A673 (cell line): ENCODE measurements around the gene GOLGA6D. TPM values are rescaled to one million over a fixed set of nuclear protein-coding genes. Genes with fewer than 3 reads are reported as not detected.

Experiments
- BruUV-seq: library from RNA; stranded (reverse); fragments of 400-500 nt; replicated peaks from 2 replicates; lab custom pipeline; 2021; lab: Mats Ljungman, UMichigan
- CTCF ChIA-PET: fragments of 300-600 bp; sonication (Branson Sonifier 250); formaldehyde crosslinking; loops from one replicate; lab custom pipeline; 2022; ENCODE audit warnings: antibody characterized with exemption; lab: Charles Lee
- POLR2A ChIA-PET: fragments of 300-600 bp; sonication (Branson Sonifier 250); formaldehyde crosslinking; loops from one replicate; lab custom pipeline; 2022; ENCODE audit warnings: antibody characterized with exemption; ENCODE audit not compliant: low non-redundant PET; lab: Charles Lee
- DNase-seq: peaks from one replicate; pipeline ENCODE4 v3.0.0-alpha.2; 2015; ENCODE audit warnings: low spot score
- H3K27ac ChIP-seq: fragments of 200-600 bp; sonication (generic); 2 replicates; pipeline ENCODE4 v1.5.1; 2016; ENCODE audit warnings: mixed run types, low read depth, mild to moderate bottlenecking, mixed read lengths, antibody characterized with exemption, low read length; ENCODE audit not compliant: poor library complexity, severe bottlenecking
- H3K27me3 ChIP-seq: fragments of 200-600 bp; sonication (generic); replicated peaks from 2 replicates; pipeline ENCODE4 v1.6.1; 2017; ENCODE audit warnings: mixed run types, low read depth, mild to moderate bottlenecking, mixed read lengths, antibody characterized with exemption, low read length; ENCODE audit not compliant: insufficient read depth, poor library complexity
- H3K36me3 ChIP-seq: fragments of 200-600 bp; sonication (generic); 2 replicates; pipeline ENCODE4 v1.6.1; 2016; ENCODE audit warnings: mixed run types, mild to moderate bottlenecking, mixed read lengths, antibody characterized with exemption, low read length; ENCODE audit not compliant: insufficient read depth, poor library complexity, severe bottlenecking
- H3K4me1 ChIP-seq: fragments of 200-600 bp; sonication (generic); 2 replicates; pipeline ENCODE4 v1.6.1; 2017; ENCODE audit warnings: mixed run types, mild to moderate bottlenecking, mixed read lengths, antibody characterized with exemption, low read length; ENCODE audit not compliant: insufficient read depth, poor library complexity, severe bottlenecking
- H3K4me3 ChIP-seq: fragments of 200-600 bp; sonication (generic); 2 replicates; pipeline ENCODE4 v1.5.1; 2016; ENCODE audit warnings: low read depth, mixed run types, mild to moderate bottlenecking, mixed read lengths, low read length; ENCODE audit not compliant: poor library complexity, severe bottlenecking
- H3K9me3 ChIP-seq: fragments of 200-600 bp; sonication (generic); 2 replicates; pipeline ENCODE4 v1.6.1; 2016; ENCODE audit warnings: mixed run types, low read depth, mild to moderate bottlenecking, mixed read lengths, antibody characterized with exemption, low read length; ENCODE audit not compliant: poor library complexity, severe bottlenecking
- EZH2 ChIP-seq: fragments of 200-600 bp; sonication (generic); IDR thresholded peaks from 2 replicates; pipeline ENCODE4 v1.6.1; 2017; ENCODE audit warnings: borderline replicate concordance, low read depth, mild to moderate bottlenecking, mixed read lengths, antibody characterized with exemption, low read length; ENCODE audit not compliant: poor library complexity, severe bottlenecking
- intact Hi-C: fragments of 100-400 bp; cut with micrococcal nuclease; formaldehyde crosslinking; loops from one replicate; pipeline ENCODE4 v1.10.0; 2022; ENCODE audit not compliant: unreplicated experiment
- total RNA-seq: library from RNA; stranded (reverse); gene quantifications from 2 replicates; pipeline ENCODE4 v1.2.3, GENCODE V29; 2021
- TF ChIP-seq, protein P1 (sequence below): fragments of 300-800, 200-600 bp; sonication (generic); conservative IDR thresholded peaks from 2 replicates; pipeline ENCODE4 v1.5.1; 2017; ENCODE audit warnings: low read depth, mild to moderate bottlenecking, antibody characterized with exemption, low read length, moderate library complexity, mixed read lengths

Gene GOLGA6D
- total RNA-seq, 1 experiment from 2014 or later = not detected

DNA sequence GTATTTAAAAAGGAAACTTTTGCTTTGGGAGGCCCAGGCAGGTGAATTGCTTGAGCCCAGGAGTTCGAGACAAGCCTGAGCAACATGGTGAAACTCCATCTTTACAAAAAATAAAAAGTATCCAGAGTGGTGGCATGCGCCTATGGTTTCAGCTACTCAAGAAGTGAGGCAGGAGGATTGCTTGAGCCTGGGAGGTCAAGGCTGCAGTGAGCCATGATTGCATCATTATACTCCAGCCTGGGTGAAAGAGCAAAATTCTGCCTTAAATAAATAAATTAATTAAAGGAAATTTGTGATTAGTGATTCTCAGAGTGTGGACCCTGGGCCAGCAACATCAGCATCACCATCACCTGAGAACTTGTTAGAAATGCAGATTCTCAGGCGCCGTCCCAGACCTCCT lies 43.3 kb downstream of the GOLGA6D start:
- intact Hi-C loops = no loop called here
- H3K4me1 ChIP-seq = no peaks in the 10 kb centered on the region
- H3K27ac ChIP-seq = no peak overlapping the region
- no peaks in the 10 kb centered on the region for H3K9me3 ChIP-seq
- DNase-seq = no peak
- H3K4me3 ChIP-seq = no peak overlapping the region
- CTCF ChIA-PET = no interaction called here
- H3K36me3 ChIP-seq = no peaks in the 10 kb centered on the region
- TF ChIP-seq, protein P1, sequence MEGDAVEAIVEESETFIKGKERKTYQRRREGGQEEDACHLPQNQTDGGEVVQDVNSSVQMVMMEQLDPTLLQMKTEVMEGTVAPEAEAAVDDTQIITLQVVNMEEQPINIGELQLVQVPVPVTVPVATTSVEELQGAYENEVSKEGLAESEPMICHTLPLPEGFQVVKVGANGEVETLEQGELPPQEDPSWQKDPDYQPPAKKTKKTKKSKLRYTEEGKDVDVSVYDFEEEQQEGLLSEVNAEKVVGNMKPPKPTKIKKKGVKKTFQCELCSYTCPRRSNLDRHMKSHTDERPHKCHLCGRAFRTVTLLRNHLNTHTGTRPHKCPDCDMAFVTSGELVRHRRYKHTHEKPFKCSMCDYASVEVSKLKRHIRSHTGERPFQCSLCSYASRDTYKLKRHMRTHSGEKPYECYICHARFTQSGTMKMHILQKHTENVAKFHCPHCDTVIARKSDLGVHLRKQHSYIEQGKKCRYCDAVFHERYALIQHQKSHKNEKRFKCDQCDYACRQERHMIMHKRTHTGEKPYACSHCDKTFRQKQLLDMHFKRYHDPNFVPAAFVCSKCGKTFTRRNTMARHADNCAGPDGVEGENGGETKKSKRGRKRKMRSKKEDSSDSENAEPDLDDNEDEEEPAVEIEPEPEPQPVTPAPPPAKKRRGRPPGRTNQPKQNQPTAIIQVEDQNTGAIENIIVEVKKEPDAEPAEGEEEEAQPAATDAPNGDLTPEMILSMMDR = no peak
- TF ChIP-seq EZH2 = no peak
- no peaks in the 10 kb centered on the region for H3K27me3 ChIP-seq
- POLR2A ChIA-PET = no interaction called here
- no TSS peak for BruUV-seq

DNA sequence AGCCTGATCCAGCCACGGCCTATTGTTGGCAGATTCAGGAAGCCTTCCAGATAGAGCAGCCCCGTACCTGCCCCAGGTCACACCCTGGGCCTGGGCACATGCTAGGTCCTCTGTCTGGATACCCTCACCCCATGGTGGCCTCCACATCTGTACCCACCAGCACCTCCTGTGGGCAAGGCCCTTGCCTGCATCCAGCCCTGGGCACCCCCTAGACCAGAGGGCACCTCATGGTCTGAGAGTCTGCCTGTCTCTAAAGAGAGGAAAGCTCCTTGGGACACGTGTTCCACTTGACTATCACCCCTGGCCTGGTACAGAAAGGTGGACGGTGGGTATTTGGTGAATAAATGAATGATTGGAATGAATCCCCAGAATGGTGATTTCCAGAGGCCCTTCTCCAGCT lies 44.4 kb downstream of the GOLGA6D start:
- Histone ChIP-seq H3K36me3 (no peaks in the 10 kb centered on the region), H3K27me3 (no peaks in the 10 kb centered on the region), H3K9me3 (no peaks in the 10 kb centered on the region), H3K4me3 (no peak overlapping the region), H3K4me1 (no peaks in the 10 kb centered on the region), H3K27ac (no peak overlapping the region)
- DNase-seq = no peak
- intact Hi-C loops = no loop called here
- no TSS peak for BruUV-seq
- ChIA-PET POLR2A (no interaction called here), CTCF (no interaction called here)
- no peak for TF ChIP-seq EZH2
- TF ChIP-seq, protein P1 = 0 out of 2 replicates have a peak, but pooled peaks have one; percentile 11

DNA sequence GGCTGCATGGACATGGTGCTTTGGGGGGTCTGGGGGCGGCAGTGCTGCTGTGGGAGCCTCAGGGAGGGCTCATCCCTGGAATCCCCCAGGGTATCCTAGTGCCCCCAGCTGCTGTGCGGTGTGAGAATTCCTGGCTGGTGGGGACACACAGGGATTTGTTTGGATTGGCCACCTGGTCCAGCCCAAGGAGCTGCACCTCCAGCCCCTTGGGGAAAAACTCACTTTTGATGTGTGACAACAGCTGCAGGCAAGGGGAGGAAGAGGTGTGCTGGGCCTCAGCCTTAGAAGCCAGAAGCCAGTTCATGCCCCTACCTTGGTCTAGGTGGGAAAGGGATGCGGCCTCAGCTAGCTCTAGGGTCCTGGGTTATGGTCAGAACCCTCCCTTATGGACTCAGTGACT lies 44.9 kb downstream of the GOLGA6D start:
- POLR2A ChIA-PET = no interaction called here
- intact Hi-C loops = no loop called here
- DNase-seq = no peak

More for the DNA sequence above, 44.9 kb downstream of the GOLGA6D start:
- Histone ChIP-seq H3K4me3 (no peak overlapping the region), H3K4me1 (no peaks in the 10 kb centered on the region), H3K27me3 (no peaks in the 10 kb centered on the region), H3K27ac (no peak overlapping the region), H3K36me3 (no peaks in the 10 kb centered on the region), H3K9me3 (no peaks in the 10 kb centered on the region)
- TF ChIP-seq, protein P1 = no peak
- TF ChIP-seq EZH2 = no peak
- CTCF ChIA-PET = no interaction called here
- BruUV-seq = no TSS peak
